Thymus (tissue), 11 donors: Measurements from ENCODE around the gene ANKRD52. TPM values are rescaled to one million over a fixed set of nuclear protein-coding genes. Genes with fewer than 3 reads are reported as not detected.

Experiments
- DNase-seq, 9 donors: peaks; one replicate each; pipeline ENCODE4 v3.0.0-alpha.2; 2013; ENCODE audit warnings: low spot score in 9 of 9, low read depth in 6 of 9, missing footprints in 1 of 9
- H3K27ac ChIP-seq, 2 donors: one replicate each; pipeline ENCODE4 v1.5.1; 2013; ENCODE audit warnings: control low read depth in 1 of 2, low read depth in 1 of 2, low read length in 1 of 2, mild to moderate bottlenecking in 1 of 2, moderate library complexity in 1 of 2
- H3K27me3 ChIP-seq, 2 donors: one replicate each; pipeline ENCODE4 v1.5.1; 2013; ENCODE audit warnings: low read length in 1 of 2; ENCODE audit not compliant: control insufficient read depth in 2 of 2, insufficient read depth in 1 of 2
- H3K36me3 ChIP-seq, 2 donors: one replicate each; pipeline ENCODE4 v1.5.1; 2013; ENCODE audit warnings: low read length in 1 of 2, mild to moderate bottlenecking in 1 of 2, moderate library complexity in 1 of 2; ENCODE audit not compliant: control insufficient read depth in 2 of 2, insufficient read depth in 2 of 2
- H3K4me1 ChIP-seq, 2 donors: one replicate each; pipeline ENCODE4 v1.5.1; 2013; ENCODE audit warnings: low read length in 2 of 2; ENCODE audit not compliant: control insufficient read depth in 2 of 2, insufficient read depth in 2 of 2
- H3K4me3 ChIP-seq, 2 donors: one replicate each; pipeline ENCODE4 v1.5.1; 2013; ENCODE audit warnings: low read length in 2 of 2, control low read depth in 1 of 2, mild to moderate bottlenecking in 1 of 2
- H3K9me3 ChIP-seq, 2 donors: one replicate each; pipeline ENCODE4 v1.5.1; 2013; ENCODE audit warnings: low read length in 1 of 2, mild to moderate bottlenecking in 1 of 2; ENCODE audit not compliant: control insufficient read depth in 2 of 2, insufficient read depth in 1 of 2
- WGBS: extraction: QIAGEN DNeasy Blood & Tissue Kit; methylation state at CpG from one replicate; pipeline ENCODE4 v1.1.7; 2013; 5-methylcytosine and 5-hydroxymethylcytosine counted together
- polyA plus RNA-seq: library from polyadenylated mRNA; stranded (reverse); fragments of 200-250 nt; gene quantifications from one replicate; pipeline ENCODE4 v1.2.3, GENCODE V29; 2013
- total RNA-seq: library from RNA; stranded (reverse); fragments of 120-200 nt; gene quantifications from one replicate; pipeline ENCODE4 v1.2.4, GENCODE V29; 2013
- donor health status: healthy.

Gene ANKRD52
- total and polyA plus RNA-seq, 2 donors, result 2.9 to 7.9 TPM

DNA sequence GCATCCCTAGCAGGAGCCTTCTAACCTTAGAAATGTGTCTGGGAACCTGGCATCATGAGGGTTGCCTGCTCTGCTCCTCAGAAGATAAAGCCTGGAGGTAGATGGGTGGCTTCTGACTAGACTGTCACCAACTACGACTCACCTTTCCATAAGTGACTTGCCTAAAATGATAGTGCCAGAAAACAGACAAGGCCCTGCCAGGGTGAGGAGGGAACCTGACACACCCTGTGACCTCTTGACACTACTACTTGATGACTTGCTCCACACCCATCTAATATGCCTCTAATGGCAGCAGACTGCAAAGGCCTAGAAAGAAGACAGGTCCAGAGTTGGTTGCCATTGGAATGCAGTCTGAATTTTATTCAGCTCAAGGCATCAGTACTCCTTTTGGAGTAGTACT is 45.8 kb downstream of the ANKRD52 start:
- no peak overlapping the region for H3K27ac ChIP-seq
- no peak for DNase-seq
- WGBS, result 98% methylated on average over 1 of the region's 1 CpG
- peaks cover 60 to 72% of the 10 kb centered on the region in 2 donors for H3K36me3 ChIP-seq
- no peak overlapping the region for H3K4me3 ChIP-seq
- no peaks in the 10 kb centered on the region for H3K9me3 ChIP-seq
- no peaks in the 10 kb centered on the region for H3K27me3 ChIP-seq
- H3K4me1 ChIP-seq, result no peaks in the 10 kb centered on the region

DNA sequence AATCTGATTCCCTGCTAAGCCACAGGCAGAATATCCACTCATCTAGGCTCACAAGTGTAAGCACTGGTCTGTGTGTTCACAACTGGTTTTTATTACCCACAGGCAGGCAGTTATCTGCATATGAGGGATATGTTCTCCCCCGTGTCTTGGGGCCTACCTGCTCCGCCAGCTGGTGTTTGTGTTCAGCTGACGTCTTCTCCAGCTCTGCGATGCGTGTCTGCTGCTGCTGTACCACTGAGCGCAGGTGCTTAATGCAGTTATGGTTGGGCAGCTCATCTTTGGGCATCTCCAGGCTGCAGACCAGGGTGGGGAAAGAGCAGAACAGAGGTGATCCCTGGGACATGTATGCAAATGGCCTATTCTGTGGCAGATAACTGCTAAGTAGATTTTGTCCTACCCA is 50.2 kb downstream of the ANKRD52 start:
- no peak for DNase-seq
- WGBS, result 97% methylated on average over 6 of the region's 6 CpGs

DNA sequence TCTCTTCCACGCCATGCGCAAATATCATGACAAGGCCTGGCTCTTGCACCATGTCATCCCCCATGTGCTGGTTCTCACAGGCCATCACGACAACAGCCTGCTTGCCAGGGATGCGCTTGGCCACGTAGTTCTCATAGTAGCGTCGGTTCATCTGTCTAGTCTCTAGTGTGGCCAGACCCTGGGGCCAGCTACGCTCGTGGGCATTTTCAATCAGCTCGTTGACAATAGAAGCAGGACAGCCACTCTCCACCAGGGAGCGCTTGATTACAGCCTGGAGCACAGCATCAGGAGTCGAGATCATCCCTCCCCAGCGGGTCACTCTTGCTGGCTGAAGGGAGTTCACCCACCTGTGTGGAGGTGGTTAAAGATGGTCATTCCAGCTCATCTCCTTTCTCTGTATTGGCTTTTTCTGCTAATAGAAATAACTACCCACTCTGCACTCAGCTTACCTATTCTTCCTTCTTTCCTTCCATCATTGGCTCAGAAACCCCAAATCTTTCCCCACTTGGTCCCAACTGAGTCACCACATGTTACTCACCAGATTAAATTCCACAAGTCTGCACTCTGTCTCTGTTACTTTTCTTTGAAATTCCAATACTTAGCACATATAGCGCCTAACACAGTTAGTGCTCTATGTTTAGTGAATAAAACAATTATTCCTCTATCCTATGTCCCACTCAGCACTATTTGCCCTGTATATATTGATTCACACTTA is 51.6 kb downstream of the ANKRD52 start:
- no peaks in the 10 kb centered on the region for H3K27me3 ChIP-seq
- no peaks in the 10 kb centered on the region for H3K9me3 ChIP-seq
- H3K36me3 ChIP-seq, result peaks cover 41 to 64% of the 10 kb centered on the region in 2 donors
- H3K27ac ChIP-seq, result no peak overlapping the region
- DNase-seq, result peak in 1 of 9 donors; percentile 41
- 91% methylated on average over 14 of the region's 14 CpGs for WGBS
- H3K4me3 ChIP-seq, result no peak overlapping the region
- no peaks in the 10 kb centered on the region for H3K4me1 ChIP-seq

More for the DNA sequence above, 50.2 kb downstream of the ANKRD52 start:
- Histone ChIP-seq H3K27ac (no peak overlapping the region), H3K27me3 (no peaks in the 10 kb centered on the region), H3K9me3 (no peaks in the 10 kb centered on the region), H3K36me3 (peaks cover 51 to 78% of the 10 kb centered on the region in 2 donors), H3K4me1 (no peaks in the 10 kb centered on the region), H3K4me3 (no peak overlapping the region)

DNA sequence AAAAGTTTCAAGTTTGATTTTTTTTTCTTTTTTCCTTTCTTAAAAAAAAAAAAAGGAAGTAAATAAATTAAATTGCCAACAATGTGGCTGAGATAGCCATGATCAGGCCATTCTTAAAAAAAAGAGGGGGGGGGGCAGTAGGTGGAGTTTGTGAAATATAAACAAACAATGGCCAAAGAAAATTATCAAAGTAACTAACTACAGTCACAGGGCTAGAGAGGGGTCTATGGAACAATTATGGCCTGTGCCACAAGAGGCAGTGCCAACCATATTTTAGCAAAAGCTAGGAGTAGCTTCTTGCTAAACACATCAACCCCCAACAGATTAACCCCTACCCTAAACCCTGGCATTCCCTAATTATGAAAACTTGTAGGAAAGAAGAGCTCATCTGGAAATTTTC is 52.7 kb downstream of the ANKRD52 start:
- H3K9me3 ChIP-seq, result no peaks in the 10 kb centered on the region
- peaks cover 39 to 54% of the 10 kb centered on the region in 2 donors for H3K36me3 ChIP-seq
- H3K4me3 ChIP-seq, result no peak overlapping the region
- no peak overlapping the region for H3K27ac ChIP-seq
- no peak for DNase-seq
- H3K4me1 ChIP-seq, result no peaks in the 10 kb centered on the region
- H3K27me3 ChIP-seq, result no peaks in the 10 kb centered on the region

DNA sequence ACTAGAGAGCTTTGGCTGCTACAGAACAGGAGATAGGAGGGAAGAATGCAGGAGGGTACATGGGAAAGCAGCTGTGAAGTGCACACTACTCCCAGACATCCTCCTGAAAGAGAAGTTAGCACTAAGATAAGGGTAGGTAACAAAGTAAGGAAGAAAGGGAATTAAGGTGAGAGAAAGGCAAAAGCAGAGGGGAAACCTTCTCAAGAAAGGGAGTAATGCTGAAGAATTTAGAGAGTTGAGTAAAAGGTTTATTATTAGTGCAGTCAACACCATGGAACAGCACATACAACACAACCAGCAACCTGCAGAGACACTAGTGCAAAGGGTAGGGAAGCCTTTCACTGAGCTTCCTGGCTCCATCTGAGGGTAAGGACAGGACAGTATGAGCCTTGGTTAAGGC is 53.9 kb downstream of the ANKRD52 start:
- Histone ChIP-seq H3K36me3 (peaks cover 29 to 46% of the 10 kb centered on the region in 2 donors), H3K9me3 (no peaks in the 10 kb centered on the region), H3K4me1 (no peaks in the 10 kb centered on the region), H3K4me3 (no peak overlapping the region), H3K27me3 (no peaks in the 10 kb centered on the region), H3K27ac (no peak overlapping the region)
- DNase-seq, result no peak

DNA sequence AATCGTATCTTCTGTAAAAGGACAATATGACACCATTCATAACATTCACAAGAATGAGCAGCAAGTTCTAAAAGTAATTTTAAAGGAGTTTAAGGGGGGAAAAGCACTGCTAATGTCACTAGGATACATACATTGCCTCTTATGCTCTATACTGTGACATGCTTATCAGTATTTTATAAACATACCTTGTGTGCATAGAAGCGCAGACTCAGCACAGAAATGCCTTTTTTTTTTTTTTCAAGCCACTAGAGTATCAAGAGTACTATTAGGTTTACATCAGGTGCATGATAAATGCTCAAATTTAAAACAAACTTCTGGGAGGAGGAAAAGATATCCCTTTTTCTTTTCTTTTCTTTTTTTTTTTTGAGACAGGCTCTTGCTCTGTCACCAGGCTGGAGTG is 55.3 kb downstream of the ANKRD52 start:
- 96% methylated on average over 2 of the region's 2 CpGs for WGBS

DNA sequence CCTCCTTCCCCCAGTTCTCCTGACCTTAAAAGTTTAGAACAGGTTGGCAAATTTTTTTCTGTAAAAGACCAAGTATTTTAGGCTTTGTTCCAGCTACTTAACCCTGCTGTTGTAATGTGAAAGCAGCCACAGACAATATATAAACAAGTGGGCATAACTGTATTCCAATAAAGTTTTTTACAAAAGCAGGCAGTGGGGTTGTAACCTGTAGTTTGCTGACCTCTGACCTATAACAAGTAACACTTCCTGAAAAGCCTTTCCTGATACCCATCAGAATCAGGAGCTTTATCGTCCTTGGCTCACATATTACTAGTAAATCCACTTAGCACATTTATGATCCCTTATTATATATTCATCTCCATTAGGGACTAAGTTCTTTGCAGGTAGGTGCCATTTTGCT is 55.8 kb downstream of the ANKRD52 start:
- no peak for DNase-seq
- Histone ChIP-seq H3K4me1 (no peaks in the 10 kb centered on the region), H3K36me3 (peaks cover 17 to 30% of the 10 kb centered on the region in 2 donors), H3K4me3 (no peak overlapping the region), H3K27ac (no peak overlapping the region), H3K9me3 (no peaks in the 10 kb centered on the region), H3K27me3 (no peaks in the 10 kb centered on the region)
- 95% methylated on average over 1 of the region's 1 CpG for WGBS

More for the DNA sequence above, 55.3 kb downstream of the ANKRD52 start:
- DNase-seq, result no peak
- Histone ChIP-seq H3K9me3 (no peaks in the 10 kb centered on the region), H3K27ac (no peak overlapping the region), H3K4me3 (no peak overlapping the region), H3K4me1 (no peaks in the 10 kb centered on the region), H3K27me3 (no peaks in the 10 kb centered on the region), H3K36me3 (peaks cover 22 to 34% of the 10 kb centered on the region in 2 donors)

DNA sequence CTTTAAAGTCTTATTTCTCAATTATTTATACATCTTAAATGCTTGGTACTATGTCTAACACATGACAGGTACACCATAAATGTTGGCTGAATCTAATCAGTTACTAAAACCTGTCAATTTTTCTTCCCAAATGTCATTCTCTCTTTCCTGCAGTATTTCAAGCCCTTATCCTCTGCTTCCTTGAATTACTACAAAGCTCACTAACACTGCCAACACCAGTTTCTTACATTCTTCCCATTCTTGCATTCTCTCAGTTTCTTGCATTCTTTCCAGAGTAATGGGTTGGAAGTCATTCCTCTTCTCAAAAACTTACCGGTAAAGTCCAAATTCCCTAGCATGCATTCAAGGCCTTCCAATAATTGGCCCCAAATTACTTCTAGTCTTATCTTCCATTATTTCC is 59.3 kb downstream of the ANKRD52 start:
- no peaks in the 10 kb centered on the region for H3K9me3 ChIP-seq
- H3K4me3 ChIP-seq, result no peak overlapping the region
- H3K36me3 ChIP-seq, result peaks cover 0 to 5% of the 10 kb centered on the region in 2 donors
- no peaks in the 10 kb centered on the region for H3K4me1 ChIP-seq
- no peak overlapping the region for H3K27ac ChIP-seq
- 97% methylated on average over 1 of the region's 1 CpG for WGBS
- no peaks in the 10 kb centered on the region for H3K27me3 ChIP-seq
- no peak for DNase-seq

DNA sequence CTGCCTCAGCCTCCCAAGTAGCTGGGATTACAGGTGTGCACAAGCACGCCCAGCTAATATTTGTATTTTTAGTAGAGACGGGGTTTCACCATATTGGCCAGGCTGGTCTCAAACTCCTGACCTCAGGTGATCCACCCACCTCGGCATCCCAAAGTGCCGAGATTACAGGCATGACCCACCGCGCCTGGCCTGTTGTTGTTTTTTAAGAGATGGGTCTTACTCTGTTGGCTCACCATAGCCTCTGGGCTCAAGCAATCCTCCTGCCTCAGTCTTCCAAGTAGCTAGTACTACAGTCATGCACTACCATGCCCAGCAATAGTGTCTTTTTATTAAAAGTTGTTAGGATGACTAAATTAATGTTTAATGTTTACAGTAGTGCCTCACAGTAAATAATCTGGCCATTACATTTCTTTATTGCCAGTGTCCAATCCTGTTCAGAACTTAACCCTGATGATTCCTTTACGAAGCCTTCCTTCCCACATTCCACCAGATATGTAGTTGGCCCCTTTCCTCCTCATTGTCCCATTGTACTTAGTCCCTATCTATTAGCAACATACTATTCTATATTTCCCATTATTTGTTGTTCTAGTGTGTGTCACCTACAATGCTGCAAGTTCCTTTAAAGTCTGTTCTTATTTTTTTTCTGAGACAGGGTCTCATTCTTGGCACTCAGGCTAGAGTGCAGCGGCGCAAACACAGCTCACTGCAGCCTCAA is 60.1 kb downstream of the ANKRD52 start:
- peaks cover 0 to 5% of the 10 kb centered on the region in 2 donors for H3K36me3 ChIP-seq
- WGBS, result 91% methylated on average over 9 of the region's 9 CpGs
- no peaks in the 10 kb centered on the region for H3K9me3 ChIP-seq
- no peak overlapping the region for H3K4me3 ChIP-seq
- no peak for DNase-seq
- H3K27me3 ChIP-seq, result no peaks in the 10 kb centered on the region
- H3K27ac ChIP-seq, result no peak overlapping the region
- no peaks in the 10 kb centered on the region for H3K4me1 ChIP-seq
